ENCODE data around the gene TIMP2. TPM values are rescaled to one million over a fixed set of nuclear protein-coding genes. Genes with fewer than 3 reads are reported as not detected.

Gene TIMP2
- total RNA-seq, 4 donors from 2014 or later, result 139 to 161 (median 150) TPM

- TF ChIP-seq CTCF (IDR thresholded peaks at IDR 0.05), result no peak
Observed at GRCh38 chr17:78937561-78937960, 12.4 kb upstream of the TIMP2 start.

GRCh38 chr17:78935419-78936323 lies 10.5 kb upstream of the TIMP2 start:
- no peak for DNase-seq (ENCODE audit: low spot score)
- no peak for TF ChIP-seq CTCF (IDR thresholded peaks at IDR 0.05)

More at GRCh38 chr17:78937561-78937960, 12.4 kb upstream of the TIMP2 start:
- ATAC-seq (ENCODE audit: low FRiP score) (no peak), DNase-seq (ENCODE audit: low spot score) (no peak)

GRCh38 chr17:78934681-78935418 lies 9.7 kb upstream of the TIMP2 start:
- no peak for TF ChIP-seq CTCF (IDR thresholded peaks at IDR 0.05)
- no peak for ATAC-seq (ENCODE audit: low FRiP score)
- DNase-seq (ENCODE audit: low spot score), result no peak

More at GRCh38 chr17:78935419-78936323, 10.5 kb upstream of the TIMP2 start:
- peak; percentile 74 for ATAC-seq (ENCODE audit: low FRiP score)

DNA sequence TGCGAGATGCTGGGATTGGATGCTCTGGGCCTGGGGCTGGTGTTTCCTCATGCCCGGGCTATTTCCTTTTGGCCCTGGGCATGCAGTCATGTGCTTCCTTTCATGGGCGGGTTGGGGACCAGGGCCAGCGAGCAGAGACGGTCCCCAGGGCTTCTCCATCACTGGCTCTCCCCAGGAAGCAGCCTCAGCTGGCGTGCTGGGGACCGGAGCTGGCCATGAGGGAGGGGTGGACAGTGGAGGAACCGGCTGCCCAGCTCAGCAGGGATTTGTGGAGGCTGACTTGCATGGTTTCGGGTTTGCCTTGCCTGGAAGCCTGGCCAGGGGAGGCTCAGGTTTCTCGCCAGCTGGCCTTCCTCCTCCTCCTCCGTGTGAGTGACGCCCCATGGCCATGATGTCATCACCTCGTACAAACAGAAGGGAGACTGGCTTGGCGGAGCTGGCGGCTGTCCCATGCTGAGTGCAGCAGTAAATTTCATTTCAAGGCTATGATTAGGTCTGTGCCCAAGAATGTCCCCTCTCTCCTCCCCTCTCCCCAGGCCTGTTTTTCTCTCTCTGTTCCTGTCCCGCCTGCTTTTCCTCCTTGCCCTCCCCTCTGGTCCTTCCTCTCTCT lies 8.9 kb upstream of the TIMP2 start:
- no peak for TF ChIP-seq CTCF (IDR thresholded peaks at IDR 0.05)
- ATAC-seq (ENCODE audit: low FRiP score), result peak; percentile 76
- DNase-seq (ENCODE audit: low spot score), result peak; percentile 86

DNA sequence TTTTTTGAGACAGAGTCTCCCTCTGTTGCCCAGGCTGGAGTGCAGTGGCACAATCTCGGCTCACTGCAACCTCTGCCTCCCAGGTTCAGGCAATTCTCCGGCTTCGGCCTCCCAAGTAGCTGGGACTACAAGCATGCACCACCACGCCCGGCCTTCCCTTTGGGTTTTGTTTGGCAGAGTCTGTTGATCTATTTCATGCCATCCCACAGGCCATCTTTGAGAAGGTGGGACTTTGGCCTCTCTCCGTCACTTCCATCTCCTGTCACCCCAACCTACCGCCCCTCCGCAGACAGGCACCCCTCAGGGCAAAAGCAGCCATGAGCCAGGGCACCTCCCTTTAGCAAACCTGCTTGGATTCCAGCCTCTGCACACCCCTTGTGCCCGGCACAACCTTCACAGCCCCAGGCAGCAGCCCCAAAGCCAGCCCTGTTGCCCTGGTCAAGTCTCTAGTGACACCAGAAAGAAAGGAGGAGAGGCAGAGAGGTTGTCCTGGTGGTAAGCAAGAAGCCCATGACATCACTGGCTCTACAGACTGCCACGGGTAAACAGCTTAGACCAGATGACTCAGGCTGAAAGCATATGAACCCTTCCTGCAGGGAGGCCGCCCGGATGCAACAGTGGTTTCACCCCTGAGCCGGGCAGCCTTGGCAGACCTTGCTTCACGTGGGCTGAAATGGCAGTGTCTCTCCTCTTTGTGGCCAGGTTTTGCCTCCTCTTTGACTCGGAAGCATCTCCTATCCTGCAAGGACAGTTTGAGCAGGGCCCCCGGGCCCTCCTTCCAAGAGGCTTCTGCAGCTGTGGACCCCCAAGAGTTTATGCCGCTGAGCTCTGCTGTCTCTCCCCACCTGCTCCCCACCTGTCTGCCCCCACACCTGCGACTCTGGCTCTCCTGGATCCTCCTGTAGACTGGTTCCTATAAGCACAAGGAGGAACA lies 8.1 kb upstream of the TIMP2 start:
- ATAC-seq (ENCODE audit: low FRiP score), result peak; percentile 37
- DNase-seq (ENCODE audit: low spot score), result no peak
- no peak for TF ChIP-seq CTCF (IDR thresholded peaks at IDR 0.05)
